ENCODE data around the gene TUBAL3. TPM values are rescaled to one million over a fixed set of nuclear protein-coding genes. Genes with fewer than 3 reads are reported as not detected.

Gene TUBAL3
- total and polyA plus RNA-seq, 2 of the 4 experiments (the other 2 are of a cell fraction) = not detected

- no TSS peak for BruUV-seq (replicated peaks)
Measured at GRCh38 chr10:5399332-5399731, 5.3 kb downstream of the TUBAL3 start.

More at GRCh38 chr10:5399332-5399731, 5.3 kb downstream of the TUBAL3 start:
- no peak overlapping the region for H3K23ac ChIP-seq (ENCODE audit: low read depth, low read length)
- H4K8ac ChIP-seq (ENCODE audit: low read depth in 2 of 2, low read length in 2 of 2) = no peak overlapping the region
- H3K9me1 ChIP-seq (ENCODE audit: insufficient read depth, low read length) = no peaks in the 10 kb centered on the region
- intact Hi-C loops (cut with micrococcal nuclease) = no loop called here
- no peak overlapping the region for H4K91ac ChIP-seq (ENCODE audit: insufficient read depth, low read depth, low read length)
- ATAC-seq (ENCODE audit: low read depth) (no peak), DNase-seq (no peak)
- in situ Hi-C loops (cut with MboI; ENCODE audit: low sequenced_read_pairs) = no loop called here
- H3K4me3 ChIP-seq (ENCODE audit: insufficient read depth, low read depth, low read length) = no peak overlapping the region
- H3K4me1 ChIP-seq (ENCODE audit: control insufficient read depth, insufficient read depth, low read length) = no peaks in the 10 kb centered on the region
- ChIA-PET POLR2A (ENCODE audit: unreplicated experiment) (no interaction called here), CTCF (no interaction called here)
- no peak overlapping the region for H3K4ac ChIP-seq (ENCODE audit: low read depth, low read length)
- no peaks in the 10 kb centered on the region for H3K79me1 ChIP-seq (ENCODE audit: low read depth in 1 of 2, low read length in 2 of 2)
- H3K56ac ChIP-seq (ENCODE audit: extremely low read depth, insufficient read depth, low read length) = no peak overlapping the region
- H4K5ac ChIP-seq (ENCODE audit: low read depth, low read length) = no peak overlapping the region
- no peak overlapping the region for H3K14ac ChIP-seq (replicated peaks; ENCODE audit: low read depth, low read length)
- dilution Hi-C loops (cut with HindIII; ENCODE audit: low sequenced_read_pairs, unreplicated experiment) = no loop called here
- no peak overlapping the region for H3K4me2 ChIP-seq (ENCODE audit: low read depth, low read length)
- H2AFZ ChIP-seq (replicated peaks; ENCODE audit: low read length, poor library complexity) = no peak overlapping the region
- no peak overlapping the region for H3K9ac ChIP-seq (ENCODE audit: low read depth, low read length)
- H2AK5ac ChIP-seq (ENCODE audit: low read depth, low read length) = no peak overlapping the region
- H2BK5ac ChIP-seq (ENCODE audit: low read depth, low read length, poor library complexity, severe bottlenecking) = no peak overlapping the region
- no peak overlapping the region for H2BK120ac ChIP-seq (ENCODE audit: low read depth, low read length)
- no CpG with 5 or more reads among the region's 6 CpGs for WGBS, 2 experiments (ENCODE audit: extremely low coverage in 2 of 2, insufficient read length in 1 of 2)
- H3K9me3 ChIP-seq (ENCODE audit: control insufficient read depth, insufficient read depth, low read length) = no peaks in the 10 kb centered on the region
- TF ChIP-seq CEBPB (IDR thresholded peaks at IDR 0.05; ENCODE audit: low read depth, low read length) (no peak), CTCF (conservative IDR thresholded peaks at IDR 0.05; ENCODE audit: low read depth, low read length) (no peak), NFE2L2 (IDR thresholded peaks at IDR 0.05; ENCODE audit: low read depth, low read length) (no peak), RCOR1 (IDR thresholded peaks at IDR 0.05; ENCODE audit: insufficient replicate concordance, low read length) (no peak)
- no peak overlapping the region for H3K27ac ChIP-seq (ENCODE audit: insufficient read depth, low read length)
- no peak overlapping the region for H2BK15ac ChIP-seq (ENCODE audit: low read depth, low read length)
- H3K27me3 ChIP-seq (ENCODE audit: control insufficient read depth, insufficient read depth, low read length) = peaks cover 11% of the 10 kb centered on the region
- H4K20me1 ChIP-seq (ENCODE audit: insufficient read depth, low read length) = no peaks in the 10 kb centered on the region
- no peaks in the 10 kb centered on the region for H3K36me3 ChIP-seq (ENCODE audit: control insufficient read depth, insufficient read depth, low read length)
- no peak overlapping the region for H2BK20ac ChIP-seq (ENCODE audit: low read depth, low read length)
- no peak overlapping the region for H2AK9ac ChIP-seq (replicated peaks; ENCODE audit: low read depth, low read length, poor library complexity)
- no peak overlapping the region for H3K18ac ChIP-seq (ENCODE audit: low read depth, low read length)
